Esophagus squamous epithelium (tissue), 5 donors: ENCODE measurements around the gene ARFIP2. TPM values are rescaled to one million over a fixed set of nuclear protein-coding genes. Genes with fewer than 3 reads are reported as not detected.

Experiments
- DNase-seq: peaks from one replicate; lab custom pipeline; 2025; lab: John Stamatoyannopoulos, UW
- H3K27ac ChIP-seq, 4 donors: fragments of 200-600 bp; sonication (generic); one replicate each; pipeline ENCODE4 v1.5.1; 2016 to 2019; ENCODE audit warnings: mild to moderate bottlenecking in 1 of 4
- H3K27me3 ChIP-seq, 4 donors: fragments of 200-600 bp; sonication (generic); 1 replicate in 3 of 4; 2 replicates in 1 of 4; pipeline versions ENCODE4 v1.5.1 to v1.6.0; 2017 to 2021; ENCODE audit warnings: antibody characterized with exemption in 1 of 4
- H3K36me3 ChIP-seq, 3 donors: fragments of 200-600 bp; sonication (generic); one replicate each; pipeline ENCODE4 v1.5.1; 2016 to 2019
- H3K4me1 ChIP-seq, 3 donors: fragments of 200-600 bp; sonication (generic); one replicate each; pipeline ENCODE4 v1.5.1; 2017 to 2019
- H3K4me3 ChIP-seq, 4 donors: fragments of 200-600 bp; sonication (generic); 1 replicate in 3 of 4; 2 replicates in 1 of 4; pipeline ENCODE4 v1.5.1; 2016 to 2019; ENCODE audit warnings: mild to moderate bottlenecking in 2 of 4, moderate library complexity in 1 of 4
- H3K9me3 ChIP-seq, 3 donors: fragments of 200-600 bp; sonication (generic); one replicate each; pipeline ENCODE4 v1.5.1; 2016 to 2019
- CTCF ChIP-seq, 6 experiments: fragments of 450-650 bp in 4 of 6; fragments of 200-600 bp in 2 of 6; sonication (generic) in 2 of 6; IDR thresholded peaks; one replicate each; pipeline ENCODE4 v1.5.1; 2016 to 2019; ENCODE audit warnings: antibody characterized with exemption in 6 of 6, mild to moderate bottlenecking in 4 of 6, moderate library complexity in 4 of 6
- POLR2A ChIP-seq, 4 donors: fragments of 450-650 bp; IDR thresholded peaks; one replicate each; pipeline ENCODE4 v1.6.1; 2017; ENCODE audit warnings: antibody characterized with exemption in 4 of 4, mild to moderate bottlenecking in 4 of 4, moderate library complexity in 3 of 4
- WGBS, 2 donors: methylation state at CpG; one replicate each; pipeline ENCODE4 v1.1.5; 2018; 5-methylcytosine and 5-hydroxymethylcytosine counted together
- intact Hi-C: fragments of 100-400 bp; cut with DNase I; formaldehyde crosslinking; loops from one replicate; pipeline ENCODE4 v1.15.0; 2022
- total RNA-seq, 4 donors: library from RNA; depleted of rRNA; stranded (reverse); fragments of >200 nt; gene quantifications; one replicate each; pipeline ENCODE4 v1.1.0, GENCODE V29; 2016
- donor health status: DM: yes; HTN: yes; CAD: no.

ARFIP2 gene
- 10 to 100 TPM; 39.4 to 74.6 (median 50.8) TPM for total RNA-seq

GRCh38 chr11:6481012-6481923 lies at the start of gene ARFIP2, which contains the start of gene TIMM10B:
ARFIP2 (minus strand) TSS chr11:6481331; CDS start chr11:6480421, 910 bp downstream.
TIMM10B (plus strand) TSS chr11:6481501; CDS start chr11:6481517, 16 bp downstream.
- 0% methylated on average over 2 to 23 of the region's 66 CpGs for WGBS, 2 donors
- peaks cover 10 to 72% (median 15%) of the 10 kb centered on the region in 3 donors for H3K36me3 ChIP-seq

GRCh38 chr11:6530848-6531247 lies 49.7 kb upstream of the ARFIP2 start:
- H3K27ac ChIP-seq, result no peak overlapping the region
- TF ChIP-seq POLR2A (IDR thresholded peaks at IDR 0.05), result no peak
- TF ChIP-seq CTCF (IDR thresholded peaks at IDR 0.05), result no peak
- H3K9me3 ChIP-seq, result no peaks in the 10 kb centered on the region
- intact Hi-C loops, result loop anchor here (10.0 kb wide), 1 partner anchor 144 kb away; no protein-coding TSS in a partner anchor
- no peaks in the 10 kb centered on the region for H3K27me3 ChIP-seq
- H3K4me1 ChIP-seq, result no peaks in the 10 kb centered on the region
- H3K4me3 ChIP-seq, result no peak overlapping the region
- H3K36me3 ChIP-seq, result peaks cover 0 to 46% (median 4%) of the 10 kb centered on the region in 3 donors
- DNase-seq, result no peak
- 87 to 92% methylated on average over 2 of the region's 2 CpGs for WGBS, 2 donors

More at GRCh38 chr11:6481012-6481923, at the start of gene ARFIP2, which contains the start of gene TIMM10B:
- DNase-seq, result peak; percentile 92
- Histone ChIP-seq H3K9me3 (no peaks in the 10 kb centered on the region), H3K4me1 (peaks cover 20 to 43% (median 21%) of the 10 kb centered on the region in 3 donors), H3K4me3 (peak within 1 kb of the TSS; percentile 62 to 91 (median 76)), H3K27ac (peak within 1 kb of the TSS; percentile 93 to 97 (median 94)), H3K27me3 (no peaks in the 10 kb centered on the region)
- TF ChIP-seq POLR2A (IDR thresholded peaks at IDR 0.05) (peak in 2 of 4 donors; percentile 94 to 96), CTCF (IDR thresholded peaks at IDR 0.05) (peak in 1 of 6 experiments; percentile 4)
- intact Hi-C loops, result loop anchor here (10.0 kb wide), 1 partner anchor 134 kb away; the partner anchor contains the start of genes TAF10 and TPP1

- Histone ChIP-seq H3K4me1 (no peaks in the 10 kb centered on the region), H3K4me3 (no peak overlapping the region), H3K27ac (no peak overlapping the region), H3K36me3 (peaks cover 0 to 39% (median 4%) of the 10 kb centered on the region in 3 donors), H3K9me3 (no peaks in the 10 kb centered on the region), H3K27me3 (no peaks in the 10 kb centered on the region)
- intact Hi-C loops, result no loop called here
- TF ChIP-seq CTCF (IDR thresholded peaks at IDR 0.05), result no peak
- WGBS, 2 donors, result 73 to 91% methylated on average over 2 of the region's 2 CpGs
- no peak for DNase-seq
Measured at GRCh38 chr11:6529266-6529665, 48.1 kb upstream of the ARFIP2 start.

GRCh38 chr11:6526411-6527135 lies 45.4 kb upstream of the ARFIP2 start:
- no peaks in the 10 kb centered on the region for H3K9me3 ChIP-seq
- WGBS, 2 donors, result 63 to 84% methylated on average over 3 of the region's 3 CpGs
- DNase-seq, result no peak
- intact Hi-C loops, result no loop called here
- H3K4me3 ChIP-seq, result no peak overlapping the region
- H3K4me1 ChIP-seq, result no peaks in the 10 kb centered on the region
- no peak for TF ChIP-seq POLR2A (IDR thresholded peaks at IDR 0.05)
- no peak for TF ChIP-seq CTCF (IDR thresholded peaks at IDR 0.05)
- H3K27me3 ChIP-seq, result no peaks in the 10 kb centered on the region
- peaks cover 0 to 26% (median 4%) of the 10 kb centered on the region in 3 donors for H3K36me3 ChIP-seq
- H3K27ac ChIP-seq, result no peak overlapping the region
